Testis (tissue), 3 donors: Measurements from ENCODE around the gene MYO5B. TPM values are rescaled to one million over a fixed set of nuclear protein-coding genes. Genes with fewer than 3 reads are reported as not detected.

Experiments used
- DNase-seq: peaks from one replicate; pipeline ENCODE4 v3.0.0-alpha.2; 2019
- H3K27ac ChIP-seq, 2 donors: fragments of 200-600 bp; sonication (generic); one replicate each; pipeline ENCODE4 v1.5.1; 2019
- H3K27me3 ChIP-seq: fragments of 200-600 bp; sonication (generic); one replicate; pipeline ENCODE4 v1.5.1; 2019
- H3K36me3 ChIP-seq: fragments of 200-600 bp; sonication (generic); one replicate; pipeline ENCODE4 v1.5.1; 2017; ENCODE audit warnings: low read depth; ENCODE audit errors: missing control alignments
- H3K4me1 ChIP-seq: fragments of 200-600 bp; sonication (generic); one replicate; pipeline ENCODE4 v1.5.1; 2019
- H3K4me3 ChIP-seq, 2 donors: fragments of 200-600 bp; sonication (generic); one replicate each; pipeline ENCODE4 v1.5.1; 2017 to 2019
- H3K9me3 ChIP-seq: fragments of 200-600 bp; sonication (generic); one replicate; pipeline ENCODE4 v1.5.1; 2017
- CTCF ChIP-seq, 3 experiments: fragments of 450-650 bp in 2 of 3; fragments of 200-600 bp in 1 of 3; sonication (generic) in 1 of 3; IDR thresholded peaks; one replicate each; pipeline ENCODE4 v1.5.1; 2016 to 2019; ENCODE audit warnings: antibody characterized with exemption in 3 of 3, mild to moderate bottlenecking in 2 of 3, moderate library complexity in 1 of 3
- POLR2A ChIP-seq: fragments of 450-650 bp; IDR thresholded peaks from one replicate; pipeline ENCODE4 v1.6.1; 2017; ENCODE audit warnings: antibody characterized with exemption, mild to moderate bottlenecking, moderate library complexity
- WGBS, 2 donors: methylation state at CpG; one replicate each; pipeline ENCODE4 v1.1.5; 2018; 5-methylcytosine and 5-hydroxymethylcytosine counted together
- intact Hi-C: fragments of 100-400 bp; cut with DNase I; formaldehyde crosslinking; loops from one replicate; pipeline ENCODE4 v1.15.1; 2023; ENCODE audit warnings: low total_unique reads
- polyA plus RNA-seq: library from polyadenylated mRNA; stranded (reverse); fragments of 350-450 nt; fragmentation: Illumina TruSeq; extraction: RNeasy Lipid Tissue Mini Kit (QIAGEN cat#74804); gene quantifications from one replicate; pipeline ENCODE4 v1.2.3, GENCODE V29; 2014; ENCODE audit warnings: low read depth, low replicate concordance; ENCODE audit not compliant: insufficient read depth
- total RNA-seq, 2 donors: library from RNA; depleted of rRNA; stranded (reverse); fragments of >200 nt; gene quantifications; one replicate each; pipeline ENCODE4 v1.2.3, GENCODE V29; 2016

MYO5B gene
- total and polyA plus RNA-seq, 3 donors from 2014 or later = 24.8 to 31.8 (median 26.1) TPM

GRCh38 chr18:49917742-49918141 is 277.2 kb downstream of the MYO5B start:
- no peak for TF ChIP-seq CTCF (IDR thresholded peaks at IDR 0.05)
- TF ChIP-seq POLR2A = no peak
- no peaks in the 10 kb centered on the region for H3K9me3 ChIP-seq
- H3K4me3 ChIP-seq = no peak overlapping the region
- DNase-seq = no peak
- no peaks in the 10 kb centered on the region for H3K27me3 ChIP-seq
- H3K36me3 ChIP-seq = no peaks in the 10 kb centered on the region
- 93 to 94% methylated on average over 5 of the region's 5 CpGs for WGBS, 2 donors
- intact Hi-C loops = no loop called here
- no peak overlapping the region for H3K27ac ChIP-seq
- H3K4me1 ChIP-seq = no peaks in the 10 kb centered on the region

- intact Hi-C loops = no loop called here
- H3K4me1 ChIP-seq = no peaks in the 10 kb centered on the region
- 83 to 89% methylated on average over 7 of the region's 7 CpGs for WGBS, 2 donors
Observed at GRCh38 chr18:49915352-49915751, 279.6 kb downstream of the MYO5B start.

GRCh38 chr18:49913221-49913620 is 281.7 kb downstream of the MYO5B start:
- intact Hi-C loops = no loop called here
- DNase-seq = no peak
- WGBS, 2 donors = 86 to 92% methylated on average over 3 of the region's 3 CpGs
- no peaks in the 10 kb centered on the region for H3K9me3 ChIP-seq
- H3K36me3 ChIP-seq = no peaks in the 10 kb centered on the region
- no peak overlapping the region for H3K4me3 ChIP-seq
- H3K4me1 ChIP-seq = no peaks in the 10 kb centered on the region
- TF ChIP-seq POLR2A = no peak
- TF ChIP-seq CTCF (IDR thresholded peaks at IDR 0.05) = no peak
- no peak overlapping the region for H3K27ac ChIP-seq
- no peaks in the 10 kb centered on the region for H3K27me3 ChIP-seq

More at GRCh38 chr18:49915352-49915751, 279.6 kb downstream of the MYO5B start:
- Histone ChIP-seq H3K27me3 (no peaks in the 10 kb centered on the region), H3K4me3 (no peak overlapping the region), H3K27ac (no peak overlapping the region), H3K36me3 (no peaks in the 10 kb centered on the region), H3K9me3 (no peaks in the 10 kb centered on the region)
- no peak for TF ChIP-seq CTCF (IDR thresholded peaks at IDR 0.05)
- TF ChIP-seq POLR2A = no peak
- DNase-seq = no peak

- H3K36me3 ChIP-seq = no peaks in the 10 kb centered on the region
- no peak overlapping the region for H3K4me3 ChIP-seq
- no peaks in the 10 kb centered on the region for H3K4me1 ChIP-seq
- DNase-seq = no peak
- H3K27me3 ChIP-seq = no peaks in the 10 kb centered on the region
- intact Hi-C loops = no loop called here
- H3K27ac ChIP-seq = no peak overlapping the region
- TF ChIP-seq CTCF (IDR thresholded peaks at IDR 0.05) (no peak), POLR2A (no peak)
- no peaks in the 10 kb centered on the region for H3K9me3 ChIP-seq
- 70 to 72% methylated on average over 4 of the region's 4 CpGs for WGBS, 2 donors
Observed at GRCh38 chr18:49911427-49911826, 283.5 kb downstream of the MYO5B start.

GRCh38 chr18:49910986-49911385 is 284.0 kb downstream of the MYO5B start:
- WGBS, 2 donors = 80 to 96% methylated on average over 2 of the region's 2 CpGs
- Histone ChIP-seq H3K36me3 (no peaks in the 10 kb centered on the region), H3K4me3 (no peak overlapping the region), H3K4me1 (no peaks in the 10 kb centered on the region), H3K27ac (no peak overlapping the region), H3K9me3 (no peaks in the 10 kb centered on the region), H3K27me3 (no peaks in the 10 kb centered on the region)
- no peak for TF ChIP-seq CTCF (IDR thresholded peaks at IDR 0.05)
- TF ChIP-seq POLR2A = no peak
- intact Hi-C loops = no loop called here
- DNase-seq = no peak
